ENCODE measurements around the gene CEBPE. TPM values are rescaled to one million over a fixed set of nuclear protein-coding genes. Genes with fewer than 3 reads are reported as not detected.

Gene CEBPE
- total RNA-seq, 1 experiment from 2014 or later = not detected

GRCh38 chr14:23159532-23159931, 40.5 kb upstream of the CEBPE start (continued):
- TF ChIP-seq REST (IDR thresholded peaks at IDR 0.05; ENCODE audit: low read depth) (no peak), ZNF274 (IDR thresholded peaks at IDR 0.05; ENCODE audit: low read depth, low read length) (no peak), CTCF (IDR thresholded peaks at IDR 0.05 in 2 of 3, conservative IDR thresholded peaks at IDR 0.05 in 1 of 3; ENCODE audit: borderline replicate concordance in 1 of 3, insufficient read depth in 1 of 3, low read depth in 2 of 3, low read length in 2 of 3) (no peak), FOSL1 (IDR thresholded peaks at IDR 0.05; ENCODE audit: low read depth) (no peak), ZBTB33 (IDR thresholded peaks at IDR 0.05; ENCODE audit: extremely low read depth, insufficient replicate concordance, low read length) (no peak)
